Osteocyte (in vitro differentiated cells): ENCODE results near the gene REG4. TPM values are rescaled to one million over a fixed set of nuclear protein-coding genes. Genes with fewer than 3 reads are reported as not detected.

ENCODE experiments used
- DNase-seq: peaks from one replicate; pipeline ENCODE4 v3.0.0; 2021; ENCODE audit warnings: mixed read lengths; ENCODE audit not compliant: unreplicated experiment; ENCODE audit errors: extremely low spot score
- H3K27ac Mint-ChIP-seq: one replicate; pipeline ENCODE4 v1.8.0; 2021; ENCODE audit warnings: mild to moderate bottlenecking, mixed read lengths; ENCODE audit not compliant: unreplicated experiment
- H3K27me3 Mint-ChIP-seq: one replicate; pipeline ENCODE4 v1.8.0; 2021; ENCODE audit warnings: mixed read lengths; ENCODE audit not compliant: unreplicated experiment
- H3K36me3 Mint-ChIP-seq: one replicate; pipeline ENCODE4 v1.8.0; 2021; ENCODE audit warnings: mixed read lengths; ENCODE audit not compliant: unreplicated experiment
- H3K4me1 Mint-ChIP-seq: one replicate; pipeline ENCODE4 v1.8.0; 2021; ENCODE audit warnings: mixed read lengths; ENCODE audit not compliant: unreplicated experiment
- H3K4me3 Mint-ChIP-seq: one replicate; pipeline ENCODE4 v1.8.0; 2021; ENCODE audit warnings: mild to moderate bottlenecking, moderate library complexity, mixed read lengths; ENCODE audit not compliant: unreplicated experiment
- H3K9me3 Mint-ChIP-seq: one replicate; pipeline ENCODE4 v1.8.0; 2021; ENCODE audit warnings: mixed read lengths; ENCODE audit not compliant: unreplicated experiment
- CTCF ChIP-seq: fragments of 200-600 bp; sonication (generic); IDR thresholded peaks from 2 replicates; pipeline ENCODE4 v1.5.0; 2021; ENCODE audit warnings: antibody characterized with exemption, mild to moderate bottlenecking, moderate library complexity
- total RNA-seq: library from RNA; stranded (reverse); gene quantifications from 2 replicates; pipeline ENCODE4 v1.2.1, GENCODE V29; 2021

The REG4 gene
- total RNA-seq, 1 donor from 2014 or later = not detected

- Mint-ChIP-seq H3K4me3 (no peak overlapping the region), H3K27ac (no peak overlapping the region), H3K4me1 (no peaks in the 10 kb centered on the region), H3K36me3 (no peaks in the 10 kb centered on the region), H3K27me3 (peaks cover 70% of the 10 kb centered on the region), H3K9me3 (no peaks in the 10 kb centered on the region)
- no peak for TF ChIP-seq CTCF
- no peak for DNase-seq
Measured at GRCh38 chr1:119818181-119818580, 6.9 kb upstream of the REG4 start.

- H3K27ac Mint-ChIP-seq = no peak overlapping the region
Measured at GRCh38 chr1:119816407-119816806, 5.1 kb upstream of the REG4 start.

GRCh38 chr1:119815928-119816327 lies 4.7 kb upstream of the REG4 start:
- Mint-ChIP-seq H3K4me1 (no peaks in the 10 kb centered on the region), H3K9me3 (no peaks in the 10 kb centered on the region), H3K27ac (no peak overlapping the region), H3K27me3 (peaks cover 67% of the 10 kb centered on the region), H3K36me3 (no peaks in the 10 kb centered on the region), H3K4me3 (no peak overlapping the region)
- DNase-seq = no peak
- TF ChIP-seq CTCF = no peak

More at GRCh38 chr1:119816407-119816806, 5.1 kb upstream of the REG4 start:
- Mint-ChIP-seq H3K9me3 (no peaks in the 10 kb centered on the region), H3K4me3 (no peak overlapping the region), H3K4me1 (no peaks in the 10 kb centered on the region), H3K36me3 (no peaks in the 10 kb centered on the region), H3K27me3 (peaks cover 67% of the 10 kb centered on the region)
- DNase-seq = no peak
- TF ChIP-seq CTCF = no peak

- H3K4me1 Mint-ChIP-seq = no peaks in the 10 kb centered on the region
- H3K36me3 Mint-ChIP-seq = no peaks in the 10 kb centered on the region
- DNase-seq = no peak
- H3K27ac Mint-ChIP-seq = no peak overlapping the region
- H3K27me3 Mint-ChIP-seq = peaks cover 73% of the 10 kb centered on the region
- no peaks in the 10 kb centered on the region for H3K9me3 Mint-ChIP-seq
- no peak for TF ChIP-seq CTCF
- no peak overlapping the region for H3K4me3 Mint-ChIP-seq
Measured at GRCh38 chr1:119815361-119815760, 4.1 kb upstream of the REG4 start.

- H3K36me3 Mint-ChIP-seq = no peaks in the 10 kb centered on the region
- no peak overlapping the region for H3K27ac Mint-ChIP-seq
- TF ChIP-seq CTCF = no peak
- H3K4me3 Mint-ChIP-seq = no peak overlapping the region
- H3K9me3 Mint-ChIP-seq = no peaks in the 10 kb centered on the region
- no peak for DNase-seq
- H3K27me3 Mint-ChIP-seq = peaks cover 70% of the 10 kb centered on the region
- H3K4me1 Mint-ChIP-seq = no peaks in the 10 kb centered on the region
Measured at GRCh38 chr1:119814288-119814687, 3.0 kb upstream of the REG4 start.
